Liver (tissue), 9 donors: ENCODE data around the gene SCUBE1. TPM values are rescaled to one million over a fixed set of nuclear protein-coding genes. Genes with fewer than 3 reads are reported as not detected.

Experiments
- DNase-seq: peaks from one replicate; pipeline ENCODE4 v3.0.0-alpha.2; 2017; ENCODE audit warnings: low spot score
- H3K27ac ChIP-seq, 2 donors: one replicate each; pipeline ENCODE4 v1.7.0; 2013; ENCODE audit warnings: inconsistent platforms in 2 of 2, low read length in 2 of 2, control low read depth in 1 of 2, low read depth in 1 of 2, mild to moderate bottlenecking in 1 of 2
- H3K27me3 ChIP-seq, 4 donors: one replicate each; pipeline versions ENCODE4 v1.6.1 to v1.7.0; 2013; ENCODE audit warnings: low read length in 3 of 4, inconsistent platforms in 1 of 4, mild to moderate bottlenecking in 1 of 4, moderate library complexity in 1 of 4; ENCODE audit not compliant: control insufficient read depth in 4 of 4, insufficient read depth in 4 of 4
- H3K36me3 ChIP-seq, 4 donors: one replicate each; pipeline versions ENCODE4 v1.6.1 to v1.7.0; 2013; ENCODE audit warnings: low read length in 3 of 4, mild to moderate bottlenecking in 3 of 4, low read depth in 1 of 4, moderate library complexity in 1 of 4; ENCODE audit not compliant: control insufficient read depth in 4 of 4, insufficient read depth in 3 of 4
- H3K4me1 ChIP-seq, 4 donors: one replicate each; pipeline versions ENCODE4 v1.6.1 to v1.7.0; 2013; ENCODE audit warnings: low read length in 3 of 4, mild to moderate bottlenecking in 3 of 4, moderate library complexity in 1 of 4; ENCODE audit not compliant: control insufficient read depth in 4 of 4, insufficient read depth in 4 of 4
- H3K4me3 ChIP-seq, 3 donors: one replicate each; pipeline versions ENCODE4 v1.6.1 to v1.7.0; 2013; ENCODE audit warnings: low read length in 3 of 3, control low read depth in 1 of 3, low read depth in 1 of 3, mild to moderate bottlenecking in 1 of 3
- H3K9ac ChIP-seq, 2 donors: one replicate each; pipeline ENCODE4 v1.7.0; 2013; ENCODE audit warnings: low read length in 2 of 2, mild to moderate bottlenecking in 2 of 2, moderate library complexity in 2 of 2, control low read depth in 1 of 2, low read depth in 1 of 2
- H3K9me3 ChIP-seq, 4 donors: one replicate each; pipeline versions ENCODE4 v1.6.1 to v1.7.0; 2013; ENCODE audit warnings: low read length in 3 of 4; ENCODE audit not compliant: control insufficient read depth in 4 of 4
- ATF3 ChIP-seq: IDR thresholded peaks from 2 replicates; pipeline ENCODE4 v1.6.1; 2016; ENCODE audit warnings: antibody characterized with exemption
- CTCF ChIP-seq: fragments of 150-350 bp; IDR thresholded peaks from 2 replicates; pipeline ENCODE4 v1.5.1; 2017; ENCODE audit warnings: improper control_type of control experiment, low read depth, low read length; ENCODE audit not compliant: missing input control
- EGR1 ChIP-seq, 2 donors: IDR thresholded peaks; 2 replicates each; pipeline ENCODE4 v1.6.1; 2016 to 2018; ENCODE audit warnings: antibody characterized with exemption in 2 of 2, low read depth in 2 of 2
- FOXA1 ChIP-seq: IDR thresholded peaks from 2 replicates; pipeline ENCODE4 v1.6.1; 2016; ENCODE audit warnings: antibody characterized with exemption
- GABPA ChIP-seq, 2 donors: IDR thresholded peaks in 1 of 2; conservative IDR thresholded peaks in 1 of 2; 2 replicates each; pipeline ENCODE4 v1.6.1; 2016; ENCODE audit warnings: antibody characterized with exemption in 2 of 2, mild to moderate bottlenecking in 1 of 2, moderate library complexity in 1 of 2
- HNF4A ChIP-seq, 2 donors: conservative IDR thresholded peaks; 2 replicates each; pipeline ENCODE4 v1.6.1; 2016; ENCODE audit warnings: antibody characterized with exemption in 2 of 2, mild to moderate bottlenecking in 2 of 2
- HNF4G ChIP-seq: IDR thresholded peaks from 2 replicates; pipeline ENCODE4 v1.6.1; 2016; ENCODE audit warnings: antibody characterized with exemption
- JUND ChIP-seq, 2 donors: IDR thresholded peaks; 2 replicates each; pipeline ENCODE4 v1.6.1; 2016; ENCODE audit warnings: antibody characterized with exemption in 2 of 2
- MAX ChIP-seq: IDR thresholded peaks from 2 replicates; pipeline ENCODE4 v1.6.1; 2016; ENCODE audit warnings: antibody characterized with exemption
- RAD21 ChIP-seq, 2 donors: IDR thresholded peaks; 2 replicates each; pipeline ENCODE4 v1.6.1; 2016; ENCODE audit warnings: antibody characterized with exemption in 2 of 2, mild to moderate bottlenecking in 2 of 2
- REST ChIP-seq: IDR thresholded peaks from 2 replicates; pipeline ENCODE4 v1.6.1; 2016; ENCODE audit warnings: antibody characterized with exemption, mild to moderate bottlenecking
- RXRA ChIP-seq, 2 donors: IDR thresholded peaks; 2 replicates each; pipeline ENCODE4 v1.6.1; 2017 to 2018; ENCODE audit warnings: antibody characterized with exemption in 2 of 2, mild to moderate bottlenecking in 1 of 2
- SP1 ChIP-seq: IDR thresholded peaks from 2 replicates; pipeline ENCODE4 v1.6.1; 2018; ENCODE audit warnings: antibody characterized with exemption, mild to moderate bottlenecking
- TAF1 ChIP-seq: conservative IDR thresholded peaks from 2 replicates; pipeline ENCODE4 v1.6.1; 2016; ENCODE audit warnings: antibody characterized with exemption, mild to moderate bottlenecking
- YY1 ChIP-seq: IDR thresholded peaks from 2 replicates; pipeline ENCODE4 v1.6.1; 2016; ENCODE audit warnings: antibody characterized with exemption, mild to moderate bottlenecking
- ZBTB33 ChIP-seq: IDR thresholded peaks from 2 replicates; pipeline ENCODE4 v1.6.1; 2016; ENCODE audit warnings: antibody characterized with exemption
- WGBS: extraction: QIAGEN DNeasy Blood & Tissue Kit; methylation state at CpG from one replicate; pipeline ENCODE4 v1.1.7; 2013; 5-methylcytosine and 5-hydroxymethylcytosine counted together
- polyA plus RNA-seq, 2 donors: library from polyadenylated mRNA; stranded (reverse) in 1 of 2; unstranded in 1 of 2; fragments of 200-250 nt in 1 of 2; fragments of >200 nt in 1 of 2; fragmentation: Nextera tagmentation in 1 of 2; extraction: Ambion mirVana in 1 of 2; gene quantifications; one replicate each; pipeline versions ENCODE4 v1.2.1 to v1.2.3, GENCODE V29; 2013 to 2015
- total RNA-seq, 2 donors: library from RNA; depleted of rRNA; stranded (reverse); fragments of >200 nt; gene quantifications; one replicate each; pipeline ENCODE4 v1.2.3, GENCODE V29; 2014
- donor health status: healthy.
- donor health status: healthy.
- donor health status: healthy.
- donor health status: healthy.
- donor health status: healthy.

Gene SCUBE1
- total and polyA plus RNA-seq, 4 donors: 0.07 to 0.46 (median 0.08) TPM; not detected in 1

- Histone ChIP-seq H3K4me1 (peaks cover 5 to 17% (median 11%) of the 10 kb centered on the region in 4 donors), H3K9ac (peak overlapping the region in 1 of 2 donors; percentile 60), H3K9me3 (no peaks in the 10 kb centered on the region), H3K4me3 (peak overlapping the region; percentile 31 to 85 (median 41)), H3K27me3 (no peaks in the 10 kb centered on the region), H3K36me3 (peaks cover 0 to 2% (median 0%) of the 10 kb centered on the region in 4 donors), H3K27ac (peak overlapping the region in 1 of 2 donors; percentile 65)
- DNase-seq: no peak
- no peak for TF ChIP-seq EGR1 (IDR thresholded peaks at IDR 0.05; ENCODE audit: low read depth in 2 of 2)
- TF ChIP-seq ATF3: no peak
- TF ChIP-seq REST: no peak
- TF ChIP-seq MAX: no peak
- no peak for TF ChIP-seq YY1
- no peak for TF ChIP-seq FOXA1
- no peak for TF ChIP-seq CTCF
- no peak for TF ChIP-seq GABPA (IDR thresholded peaks at IDR 0.05 in 1 of 2, conservative IDR thresholded peaks at IDR 0.05 in 1 of 2)
- no peak for TF ChIP-seq TAF1
- TF ChIP-seq JUND (IDR thresholded peaks at IDR 0.05): no peak
- TF ChIP-seq HNF4A (conservative IDR thresholded peaks at IDR 0.05): no peak
- no peak for TF ChIP-seq ZBTB33
- TF ChIP-seq RXRA (IDR thresholded peaks at IDR 0.05): no peak
- TF ChIP-seq SP1: no peak
- TF ChIP-seq HNF4G: no peak
- no peak for TF ChIP-seq RAD21 (IDR thresholded peaks at IDR 0.05)
- 16% methylated on average over 12 of the region's 12 CpGs for WGBS
Observed at GRCh38 chr22:43185860-43186261, 157.3 kb downstream of the SCUBE1 start.
